Transverse colon (tissue), 4 donors: ENCODE data around the gene GALC. TPM values are rescaled to one million over a fixed set of nuclear protein-coding genes. Genes with fewer than 3 reads are reported as not detected.

Experiments
- DNase-seq: peaks from one replicate; pipeline ENCODE4 v3.0.0-alpha.2; 2019
- H3K27ac ChIP-seq, 4 donors: fragments of 200-600 bp; sonication (generic); 2 replicates each; pipeline ENCODE4 v1.5.1; 2016 to 2018; ENCODE audit warnings: inconsistent platforms in 4 of 4
- H3K27me3 ChIP-seq: fragments of 200-600 bp; sonication (generic); 2 replicates; pipeline ENCODE4 v1.5.1; 2017; ENCODE audit warnings: inconsistent platforms
- H3K36me3 ChIP-seq, 4 donors: fragments of 200-600 bp; sonication (generic); 2 replicates each; pipeline ENCODE4 v1.5.1; 2017 to 2019; ENCODE audit warnings: inconsistent platforms in 4 of 4
- H3K4me1 ChIP-seq, 4 donors: fragments of 200-600 bp; sonication (generic); 2 replicates each; pipeline ENCODE4 v1.5.1; 2017 to 2020; ENCODE audit warnings: inconsistent platforms in 4 of 4
- H3K4me3 ChIP-seq, 4 donors: fragments of 200-600 bp; sonication (generic); 1 replicate in 1 of 4; 2 replicates in 3 of 4; pipeline versions ENCODE4 v1.5.1 to v1.6.1; 2017 to 2019; ENCODE audit warnings: inconsistent platforms in 4 of 4
- H3K9me3 ChIP-seq, 2 donors: fragments of 200-600 bp; sonication (generic); 2 replicates each; pipeline ENCODE4 v1.5.1; 2017 to 2019; ENCODE audit warnings: inconsistent platforms in 2 of 2
- EP300 ChIP-seq: sonication (generic); formaldehyde crosslinking; IDR thresholded peaks from one replicate; pipeline ENCODE4 v1.6.1; 2017; ENCODE audit warnings: antibody characterized with exemption, low read depth
- POLR2A ChIP-seq: fragments of 450-650 bp; IDR thresholded peaks from one replicate; pipeline ENCODE4 v1.6.1; 2016; ENCODE audit warnings: antibody characterized with exemption, mild to moderate bottlenecking, moderate library complexity
- POLR2AphosphoS5 ChIP-seq, 3 donors: sonication (generic); formaldehyde crosslinking; IDR thresholded peaks; one replicate each; pipeline ENCODE4 v1.6.1; 2016; ENCODE audit warnings: antibody characterized with exemption in 3 of 3
- WGBS, 2 donors: methylation state at CpG; one replicate each; pipeline ENCODE4 v1.1.5; 2018; ENCODE audit warnings: low coverage in 1 of 2; 5-methylcytosine and 5-hydroxymethylcytosine counted together
- in situ Hi-C, 4 donors: fragments of 200-750 bp; cut with MboI; loops; one replicate each; pipeline versions ENCODE4 v1.15.0 to v1.15.1; 2017; ENCODE audit warnings: low sequenced_read_pairs in 3 of 4, low pct_ligation_motif_present in 1 of 4, low pct_unique_long_range_greater_than_20kb in 1 of 4
- intact Hi-C: fragments of 100-400 bp; cut with DNase I; formaldehyde crosslinking; loops from one replicate; pipeline ENCODE4 v1.15.1; 2023; ENCODE audit warnings: low total_unique reads
- total RNA-seq, 4 donors: library from RNA; depleted of rRNA; stranded (reverse); fragments of >200 nt; gene quantifications; one replicate each; pipeline ENCODE4 v1.1.0, GENCODE V29; 2016
- TF ChIP-seq, protein P1 (sequence below), 5 experiments: fragments of 200-600 bp in 3 of 5; fragments of 450-650 bp in 2 of 5; sonication (generic) in 3 of 5; IDR thresholded peaks; 1 replicate in 2 of 5; 2 replicates in 3 of 5; pipeline ENCODE4 v1.5.1; 2016 to 2017; ENCODE audit warnings: antibody characterized with exemption in 5 of 5, inconsistent platforms in 3 of 5, mild to moderate bottlenecking in 2 of 5, moderate library complexity in 1 of 5

GALC gene
- total RNA-seq, 4 donors from 2014 or later = 8.0 to 42.3 (median 28.9) TPM

DNA sequence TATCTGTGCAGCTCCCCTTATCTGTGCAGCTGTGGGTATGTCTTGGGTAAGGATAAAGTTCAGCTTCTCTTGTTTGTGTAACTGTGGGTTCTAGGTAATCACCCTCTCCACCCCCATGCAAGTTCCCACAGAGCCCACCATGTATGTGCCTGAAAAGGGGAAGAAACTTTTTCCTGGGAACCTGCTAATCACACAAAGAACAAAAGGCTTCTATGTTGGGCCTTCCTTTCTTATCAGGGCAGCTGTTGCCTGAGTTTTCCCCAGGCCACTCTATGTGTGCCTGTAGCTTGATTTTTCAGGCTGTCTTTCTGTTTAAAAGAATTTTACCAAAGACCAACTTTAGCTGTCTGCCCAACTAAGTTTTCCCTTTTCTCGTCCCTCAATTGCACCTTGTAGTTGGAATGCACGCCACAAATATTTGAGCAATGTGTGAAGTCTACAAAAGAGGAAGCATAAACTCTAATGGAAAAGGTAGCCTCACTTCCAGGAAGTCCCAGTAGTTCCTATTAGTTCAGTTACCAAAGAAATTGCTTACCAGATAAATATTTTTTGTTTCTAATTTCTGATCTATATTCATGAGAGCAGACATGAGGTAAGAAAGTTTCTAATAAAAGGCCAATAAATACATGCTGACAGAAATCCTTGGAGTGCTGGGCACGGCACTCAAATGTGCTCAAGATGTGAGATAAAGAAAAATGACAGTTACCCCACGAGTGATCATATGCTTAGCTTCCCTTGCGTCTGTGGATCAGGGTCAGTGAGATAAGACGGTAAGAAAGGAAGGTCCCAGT lies 2.7 kb upstream of the GALC start:
- no peak for DNase-seq
- no peaks in the 10 kb centered on the region for H3K36me3 ChIP-seq
- H3K27me3 ChIP-seq = no peaks in the 10 kb centered on the region
- H3K27ac ChIP-seq = peak overlapping the region in 2 of 4 donors; percentile 93 to 95
- intact Hi-C loops (no loop called here), in situ Hi-C loops (no loop called here)
- 68 to 83% methylated on average over 6 of the region's 6 CpGs for WGBS, 2 donors
- no peaks in the 10 kb centered on the region for H3K9me3 ChIP-seq
- H3K4me1 ChIP-seq = peaks cover 0 to 31% (median 6%) of the 10 kb centered on the region in 4 donors
- TF ChIP-seq POLR2A = no peak
- TF ChIP-seq, protein P1, sequence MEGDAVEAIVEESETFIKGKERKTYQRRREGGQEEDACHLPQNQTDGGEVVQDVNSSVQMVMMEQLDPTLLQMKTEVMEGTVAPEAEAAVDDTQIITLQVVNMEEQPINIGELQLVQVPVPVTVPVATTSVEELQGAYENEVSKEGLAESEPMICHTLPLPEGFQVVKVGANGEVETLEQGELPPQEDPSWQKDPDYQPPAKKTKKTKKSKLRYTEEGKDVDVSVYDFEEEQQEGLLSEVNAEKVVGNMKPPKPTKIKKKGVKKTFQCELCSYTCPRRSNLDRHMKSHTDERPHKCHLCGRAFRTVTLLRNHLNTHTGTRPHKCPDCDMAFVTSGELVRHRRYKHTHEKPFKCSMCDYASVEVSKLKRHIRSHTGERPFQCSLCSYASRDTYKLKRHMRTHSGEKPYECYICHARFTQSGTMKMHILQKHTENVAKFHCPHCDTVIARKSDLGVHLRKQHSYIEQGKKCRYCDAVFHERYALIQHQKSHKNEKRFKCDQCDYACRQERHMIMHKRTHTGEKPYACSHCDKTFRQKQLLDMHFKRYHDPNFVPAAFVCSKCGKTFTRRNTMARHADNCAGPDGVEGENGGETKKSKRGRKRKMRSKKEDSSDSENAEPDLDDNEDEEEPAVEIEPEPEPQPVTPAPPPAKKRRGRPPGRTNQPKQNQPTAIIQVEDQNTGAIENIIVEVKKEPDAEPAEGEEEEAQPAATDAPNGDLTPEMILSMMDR (IDR thresholded peaks at IDR 0.05) = no peak
- no peak for TF ChIP-seq POLR2AphosphoS5 (IDR thresholded peaks at IDR 0.05)
- TF ChIP-seq EP300 = no peak
- no peak overlapping the region for H3K4me3 ChIP-seq

DNA sequence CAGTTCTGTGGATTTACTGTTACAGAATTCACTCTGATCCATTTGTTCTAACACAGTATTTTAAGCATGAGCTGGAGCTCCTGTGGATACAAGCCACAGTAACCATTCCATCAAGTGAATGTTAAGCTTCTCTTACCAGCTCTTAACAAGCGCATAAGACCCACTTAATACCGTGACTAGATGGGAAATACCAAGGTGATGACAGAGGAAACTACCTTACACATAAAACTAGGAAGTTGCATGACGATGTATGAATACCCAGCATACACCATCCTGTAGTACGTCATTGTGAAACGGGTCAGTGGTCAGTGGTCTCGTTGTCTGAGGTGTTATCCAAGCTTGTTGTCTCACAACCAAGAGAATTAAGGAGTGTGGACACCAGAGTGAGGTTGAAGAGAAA lies 2.0 kb upstream of the GALC start:
- in situ Hi-C loops = no loop called here
- H3K36me3 ChIP-seq = no peaks in the 10 kb centered on the region
- intact Hi-C loops = no loop called here
- 74 to 88% methylated on average over 4 to 6 of the region's 6 CpGs for WGBS, 2 donors
- no peak for DNase-seq
- no peak overlapping the region for H3K4me3 ChIP-seq
- TF ChIP-seq, protein P1 (IDR thresholded peaks at IDR 0.05) = no peak
- TF ChIP-seq EP300 (no peak), POLR2AphosphoS5 (IDR thresholded peaks at IDR 0.05) (no peak), POLR2A (no peak)
- peak overlapping the region in 2 of 4 donors; percentile 93 to 95 for H3K27ac ChIP-seq
- no peaks in the 10 kb centered on the region for H3K9me3 ChIP-seq
- H3K27me3 ChIP-seq = no peaks in the 10 kb centered on the region
- H3K4me1 ChIP-seq = peaks cover 0 to 39% (median 8%) of the 10 kb centered on the region in 4 donors

DNA sequence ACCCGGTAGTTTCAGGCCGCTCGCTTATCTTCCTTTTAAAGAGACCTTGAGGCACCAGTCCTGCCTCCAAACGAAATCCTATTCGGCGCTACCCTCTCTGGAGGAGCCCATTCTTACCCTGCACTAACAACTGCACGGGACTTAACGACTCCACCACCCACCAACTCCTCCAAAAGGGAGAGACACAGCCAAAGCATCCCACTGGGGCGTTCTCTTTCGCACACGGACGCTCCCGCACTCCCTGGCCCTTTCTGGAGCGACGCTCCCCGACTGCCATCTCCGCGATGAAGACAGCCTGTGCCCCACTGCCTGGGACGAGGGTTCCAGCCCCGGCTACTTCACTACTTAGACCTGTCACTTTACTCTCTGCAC lies 650 bp downstream of the GALC start:
- H3K9me3 ChIP-seq = no peaks in the 10 kb centered on the region
- in situ Hi-C loops (no loop called here), intact Hi-C loops (no loop called here)
- peak overlapping the region; percentile 61 to 85 (median 73) for H3K4me3 ChIP-seq
- DNase-seq = no peak
- no peaks in the 10 kb centered on the region for H3K27me3 ChIP-seq
- no peak for TF ChIP-seq POLR2A
- TF ChIP-seq EP300 = no peak
- 36 to 40% methylated on average over 1 to 20 of the region's 20 CpGs for WGBS, 2 donors
- H3K4me1 ChIP-seq = peaks cover 0 to 49% (median 8%) of the 10 kb centered on the region in 4 donors
- peak overlapping the region; percentile 89 to 95 (median 93) for H3K27ac ChIP-seq
- H3K36me3 ChIP-seq = no peaks in the 10 kb centered on the region

DNA sequence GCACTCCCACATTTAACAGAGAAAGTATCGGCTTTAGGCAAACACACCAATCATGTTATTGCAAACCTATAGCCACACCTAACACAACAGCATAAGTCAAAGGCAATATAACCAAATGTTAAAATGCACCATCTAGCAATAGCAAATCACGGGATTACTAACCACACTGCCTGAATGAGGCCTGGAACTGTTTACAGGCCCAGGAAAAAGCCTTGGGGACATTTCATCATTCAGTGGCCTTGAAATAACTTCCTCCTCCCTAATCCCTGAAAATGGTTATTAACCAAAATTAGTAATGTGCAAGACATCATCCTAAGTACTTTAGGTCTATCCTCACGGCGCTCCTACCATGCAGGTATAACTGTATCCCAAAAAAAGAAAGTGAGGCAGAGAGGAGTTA lies 2.3 kb downstream of the GALC start:
- 75 to 77% methylated on average over 4 of the region's 4 CpGs for WGBS, 2 donors
- Histone ChIP-seq H3K4me1 (peaks cover 0 to 49% (median 8%) of the 10 kb centered on the region in 4 donors), H3K9me3 (no peaks in the 10 kb centered on the region), H3K36me3 (peaks cover 0 to 5% (median 0%) of the 10 kb centered on the region in 4 donors), H3K27me3 (no peaks in the 10 kb centered on the region), H3K4me3 (no peak overlapping the region), H3K27ac (peak overlapping the region in 3 of 4 donors; percentile 23 to 95 (median 38))
- in situ Hi-C loops = no loop called here
- TF ChIP-seq POLR2AphosphoS5 (IDR thresholded peaks at IDR 0.05) = no peak
- TF ChIP-seq EP300 = no peak
- intact Hi-C loops = no loop called here
- DNase-seq = no peak

DNA sequence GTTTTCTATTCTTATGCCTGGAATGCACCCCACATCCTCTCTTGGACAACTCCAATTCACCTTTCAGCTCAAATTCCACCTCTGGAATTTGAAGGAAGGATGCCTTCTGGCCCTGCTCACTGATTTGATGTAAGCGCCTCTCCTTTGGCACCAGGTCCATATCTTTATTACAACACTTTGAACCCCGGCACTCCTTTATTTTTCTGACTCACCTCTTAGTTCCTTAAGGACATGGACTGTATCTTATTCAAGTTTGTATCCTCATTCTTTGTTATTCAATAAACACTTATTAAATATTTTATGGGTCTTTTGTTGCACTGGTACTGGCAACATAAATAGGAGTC lies 3.1 kb downstream of the GALC start:
- 56 to 65% methylated on average over 2 of the region's 2 CpGs for WGBS, 2 donors
- in situ Hi-C loops (no loop called here), intact Hi-C loops (no loop called here)
- H3K27ac ChIP-seq = peak overlapping the region in 2 of 4 donors; percentile 38 to 95
- H3K4me1 ChIP-seq = peaks cover 0 to 43% (median 8%) of the 10 kb centered on the region in 4 donors
- no peak overlapping the region for H3K4me3 ChIP-seq
- TF ChIP-seq EP300 = no peak
- peaks cover 0 to 12% (median 0%) of the 10 kb centered on the region in 4 donors for H3K36me3 ChIP-seq
- no peak for DNase-seq
- no peaks in the 10 kb centered on the region for H3K27me3 ChIP-seq
- no peaks in the 10 kb centered on the region for H3K9me3 ChIP-seq
